Stimulated activated CD4-positive, alpha-beta T cell treated with anti-CD3 and anti-CD28 coated beads, Interleukin-15, amount 100 ng/mL, for 24 hours (primary cell): Measurements from ENCODE around the gene TM4SF4.
"Not testable (repeated sequence)": the region's sequence is repeated elsewhere in the genome, so short reads cannot be mapped to it uniquely, and the experiment has no call there.

Experiments used
- DNase-seq: peaks from one replicate; pipeline ENCODE4 v3.0.0-alpha.2; 2020

Gene TM4SF4, protein sequence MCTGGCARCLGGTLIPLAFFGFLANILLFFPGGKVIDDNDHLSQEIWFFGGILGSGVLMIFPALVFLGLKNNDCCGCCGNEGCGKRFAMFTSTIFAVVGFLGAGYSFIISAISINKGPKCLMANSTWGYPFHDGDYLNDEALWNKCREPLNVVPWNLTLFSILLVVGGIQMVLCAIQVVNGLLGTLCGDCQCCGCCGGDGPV

DNA sequence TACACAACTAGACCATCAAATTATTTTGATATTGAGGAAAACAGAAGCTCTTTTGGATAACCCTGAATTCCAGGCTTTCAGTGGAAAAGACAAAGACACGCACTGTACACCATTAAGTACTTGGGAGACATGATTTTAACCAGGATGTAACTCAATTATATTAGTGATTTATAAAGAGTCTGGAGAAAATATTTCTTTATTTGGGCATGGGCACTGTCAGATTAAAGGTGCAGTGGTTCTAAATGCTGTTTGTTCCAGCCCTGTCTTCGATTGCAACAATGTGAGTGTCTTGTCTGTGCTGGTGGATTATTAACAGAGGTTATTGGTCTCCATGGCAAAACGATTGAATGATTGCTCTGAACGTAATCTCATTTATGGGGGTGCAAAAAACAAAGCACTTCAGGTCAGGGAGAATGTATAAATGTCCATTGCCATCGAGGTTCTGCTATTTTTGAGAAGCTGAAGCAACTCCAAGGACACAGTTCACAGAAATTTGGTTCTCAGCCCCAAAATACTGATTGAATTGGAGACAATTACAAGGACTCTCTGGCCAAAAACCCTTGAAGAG lies at the start of gene TM4SF4:
TM4SF4 (plus strand) TSS at position 448 of the 568 bp plus-strand sequence. CDS start 181 bp downstream, outside the sequence.
- no peak for DNase-seq

DNA sequence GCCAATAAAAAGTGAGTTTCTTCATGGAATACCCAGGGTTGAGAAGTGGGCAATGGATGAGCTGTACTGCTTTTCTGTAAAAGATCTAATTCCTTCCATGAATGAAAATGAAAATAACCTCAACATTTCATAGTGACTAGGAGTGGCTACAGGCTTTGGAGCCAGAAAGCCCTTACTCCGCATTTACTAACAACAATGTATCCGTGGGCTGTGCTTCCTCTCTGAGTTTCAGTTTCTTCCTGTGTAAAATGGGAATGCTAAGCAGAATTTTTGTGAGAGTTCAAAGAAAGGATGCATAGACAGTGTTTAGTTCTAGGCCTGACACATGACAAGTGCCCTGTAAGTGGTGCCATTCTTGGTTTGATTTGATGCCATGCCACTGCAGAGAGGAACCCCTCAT lies 49.6 kb upstream of the TM4SF4 start:
- no peak for DNase-seq

DNA sequence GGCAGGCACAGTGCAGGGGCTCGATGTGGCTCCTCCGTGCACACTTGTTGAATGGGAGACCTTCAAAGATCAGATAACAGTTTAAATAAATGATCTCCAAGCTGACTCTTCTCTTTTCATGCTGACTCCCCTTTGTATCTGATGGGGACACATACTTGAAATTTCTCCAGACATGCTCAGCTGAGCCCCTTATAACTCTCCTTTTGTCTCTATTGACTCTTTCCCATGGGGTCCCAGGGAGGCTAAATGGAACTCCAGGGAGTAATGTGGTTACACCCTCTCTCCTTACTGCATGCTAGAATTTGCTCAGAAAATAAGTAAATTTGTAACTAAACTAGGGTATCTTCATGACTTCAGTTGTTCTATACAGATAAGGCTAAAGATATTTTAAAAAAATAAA lies 48.2 kb upstream of the TM4SF4 start:
- DNase-seq = no peak

DNA sequence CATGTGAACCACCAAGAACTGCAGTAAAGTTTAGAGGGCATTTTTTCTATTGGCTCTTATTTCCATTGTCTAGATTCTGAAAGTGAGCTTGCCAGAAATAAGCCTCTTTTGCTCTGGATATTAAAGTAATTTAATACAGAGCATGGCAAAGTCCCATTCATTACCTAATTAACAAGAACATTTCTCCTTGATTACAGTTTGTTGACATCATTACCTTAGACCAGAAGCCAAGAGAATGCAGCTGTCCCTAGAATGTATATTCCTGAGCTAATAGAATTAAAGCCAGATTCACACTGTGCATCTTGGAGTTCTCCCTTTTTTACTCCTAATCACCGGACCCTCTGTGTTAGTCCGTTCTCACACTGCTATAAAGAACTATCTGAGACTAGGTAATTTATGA lies 46.4 kb upstream of the TM4SF4 start:
- no peak for DNase-seq

DNA sequence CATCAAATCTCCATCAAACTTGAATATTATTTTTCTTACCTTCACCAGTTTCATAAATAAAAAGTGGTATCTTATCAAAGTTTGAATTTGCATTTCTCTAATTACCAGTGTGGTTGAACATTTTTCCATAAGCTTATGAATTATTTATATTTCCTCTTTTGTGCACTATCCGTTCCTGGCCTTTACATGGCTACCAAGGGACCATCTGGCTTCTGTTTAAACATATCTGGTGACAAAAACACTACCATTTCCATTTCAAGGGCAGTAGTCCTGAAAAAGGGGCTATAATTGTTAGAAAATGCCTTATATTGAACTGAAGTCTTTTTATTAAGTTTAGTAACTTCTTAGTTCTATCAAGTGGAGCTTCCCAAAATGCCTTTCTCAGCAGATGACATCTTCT lies 44.3 kb upstream of the TM4SF4 start:
- no peak for DNase-seq

DNA sequence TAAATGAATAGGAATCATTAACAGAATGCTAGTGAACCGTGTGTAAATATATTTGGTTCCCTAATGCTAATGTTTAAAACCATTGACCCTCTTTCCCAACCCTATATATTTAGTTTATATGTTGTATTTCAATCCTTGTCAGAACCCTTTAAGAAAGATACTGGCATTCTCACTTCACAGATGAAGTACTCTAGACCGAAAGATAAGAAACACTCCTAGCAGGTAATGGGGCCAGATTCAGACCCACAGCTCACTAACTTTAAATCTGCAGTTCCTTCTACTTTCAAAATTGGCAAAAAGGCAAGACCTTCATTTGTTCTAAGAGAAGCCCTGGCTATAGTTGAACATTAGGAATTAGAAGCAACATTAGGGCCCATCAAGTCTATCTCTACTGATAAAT lies 42.3 kb upstream of the TM4SF4 start:
- no peak for DNase-seq

DNA sequence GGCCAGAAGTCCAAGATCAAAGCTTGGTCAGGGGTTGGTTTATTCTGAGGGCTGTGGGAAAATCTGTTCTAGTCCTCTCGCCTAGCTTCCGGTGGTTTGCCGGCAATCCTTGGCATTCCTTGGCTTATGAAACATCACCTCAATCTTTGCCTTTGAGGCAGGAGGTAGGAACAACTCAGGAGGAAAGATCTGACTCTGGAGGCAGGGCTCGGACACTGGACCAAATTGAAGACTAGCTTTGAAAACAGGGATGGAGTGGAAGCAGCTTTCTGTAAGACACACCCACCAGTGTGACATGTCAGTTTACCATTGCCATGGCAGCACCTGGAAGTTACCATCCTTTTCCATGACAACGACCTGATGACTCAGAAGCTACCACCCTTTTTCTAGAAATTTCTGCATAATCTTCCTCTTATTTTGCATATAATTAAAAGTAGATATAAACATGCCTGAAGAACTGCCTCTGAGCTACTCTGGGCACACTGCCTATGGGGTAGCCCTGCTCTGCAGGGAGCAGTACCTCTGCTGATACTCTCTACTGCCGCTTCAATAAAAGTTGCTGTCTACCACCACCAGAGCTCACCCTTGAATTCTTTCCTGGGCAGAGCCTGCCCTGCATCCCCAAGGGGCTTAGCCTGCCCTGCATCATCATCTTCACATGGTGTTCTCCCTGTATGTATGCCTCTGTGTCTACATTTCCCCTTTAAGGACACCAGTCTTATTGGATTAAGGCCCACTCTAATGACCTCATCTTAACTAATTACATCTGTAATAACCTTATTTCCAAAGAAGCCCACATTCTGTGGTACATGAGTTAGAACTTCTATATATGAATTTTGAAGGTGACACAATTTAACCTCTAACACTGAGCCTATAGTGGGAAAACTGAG lies 38.3 kb upstream of the TM4SF4 start:
- no peak for DNase-seq

DNA sequence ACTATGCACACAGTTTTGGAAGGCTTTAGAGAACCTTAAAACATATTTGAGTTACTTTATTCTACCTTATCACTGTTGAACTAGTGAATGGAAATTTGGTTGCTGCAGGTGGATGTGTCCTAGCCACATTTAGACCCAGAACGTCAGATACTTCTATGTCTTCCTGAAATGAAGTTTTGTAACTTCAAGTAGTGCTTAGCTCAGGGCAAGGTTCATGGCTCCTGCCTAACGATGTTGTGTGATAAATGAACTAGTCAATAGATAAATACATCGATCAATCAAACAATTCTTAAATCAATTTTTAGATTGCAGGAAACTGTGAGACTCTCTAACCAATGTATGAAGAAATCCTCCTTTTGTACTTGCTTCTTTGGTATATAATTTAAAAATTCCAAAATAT lies 37.2 kb upstream of the TM4SF4 start:
- no peak for DNase-seq

DNA sequence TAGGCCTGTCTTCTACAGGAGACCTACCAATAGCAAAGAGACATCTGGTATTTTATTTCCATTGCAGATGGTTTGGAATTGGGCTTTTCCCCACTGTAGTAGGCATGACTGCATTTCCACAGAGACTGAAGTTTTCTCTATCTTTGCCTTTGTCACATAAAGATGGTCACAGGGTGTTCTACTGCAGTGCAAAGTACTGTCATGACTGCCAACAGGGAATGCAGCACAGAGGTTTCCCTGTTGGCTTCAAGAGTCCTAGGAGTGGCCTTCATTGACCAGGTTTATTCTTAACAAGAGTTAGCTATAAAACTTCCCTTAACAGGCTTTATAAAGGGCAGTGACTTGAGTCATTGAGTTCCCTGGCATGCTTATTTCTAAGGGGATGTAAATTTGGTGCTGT lies 36.8 kb upstream of the TM4SF4 start:
- DNase-seq = no peak

DNA sequence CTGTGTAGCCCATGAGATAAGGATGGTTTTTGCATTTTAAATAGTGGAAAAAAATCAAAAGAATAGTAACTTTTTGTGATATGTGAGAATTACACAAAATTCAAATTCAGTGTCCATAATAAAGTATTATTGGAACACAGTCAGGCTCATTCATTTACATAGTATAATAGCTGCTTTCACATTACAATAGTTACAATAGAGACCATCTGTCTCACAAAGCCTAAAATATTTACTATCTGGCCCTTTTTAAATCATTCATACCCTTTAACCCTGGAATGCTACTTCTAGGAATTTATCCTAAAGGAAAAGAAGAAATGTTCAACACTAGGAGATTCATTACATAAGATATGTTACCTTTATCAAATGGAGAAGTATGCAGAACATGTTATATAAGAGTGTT lies 35.5 kb upstream of the TM4SF4 start:
- no peak for DNase-seq

DNA sequence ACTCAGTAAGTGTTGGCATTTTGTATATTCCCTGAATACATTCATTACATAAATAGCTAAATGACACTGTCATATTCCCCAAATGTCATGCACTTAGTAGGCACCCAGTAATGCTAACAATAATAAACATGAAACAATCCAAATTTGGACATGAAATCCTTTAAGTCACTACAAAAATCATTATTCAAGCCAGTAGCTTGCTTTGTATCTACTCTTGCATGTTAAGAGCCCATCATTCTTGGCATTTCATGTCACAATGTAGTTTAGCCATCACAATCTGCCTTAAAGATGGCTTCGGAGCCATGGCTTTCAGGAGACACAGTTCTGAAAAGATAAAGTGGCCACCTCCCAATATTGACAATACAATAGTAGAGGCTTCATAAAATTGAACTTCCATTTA lies 32.9 kb upstream of the TM4SF4 start:
- DNase-seq = no peak

DNA sequence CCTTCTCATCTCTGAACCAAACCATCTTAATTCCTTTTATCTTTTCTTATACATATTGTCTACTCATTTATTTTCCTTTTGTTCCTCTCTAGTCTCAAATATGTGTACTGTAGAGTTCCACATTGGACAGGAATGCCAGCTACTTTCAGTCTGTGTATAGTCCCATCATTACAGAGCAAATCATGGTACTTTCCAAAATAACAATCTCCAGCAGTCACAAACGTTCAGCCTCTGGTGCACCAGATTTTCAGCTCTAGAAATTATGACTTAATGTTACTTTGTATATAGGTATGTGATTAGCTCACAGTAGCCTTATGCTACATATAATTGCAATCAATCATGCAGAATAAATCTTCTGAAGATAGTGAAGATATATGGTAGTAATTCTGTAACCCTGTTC lies 32.5 kb upstream of the TM4SF4 start:
- no peak for DNase-seq

DNA sequence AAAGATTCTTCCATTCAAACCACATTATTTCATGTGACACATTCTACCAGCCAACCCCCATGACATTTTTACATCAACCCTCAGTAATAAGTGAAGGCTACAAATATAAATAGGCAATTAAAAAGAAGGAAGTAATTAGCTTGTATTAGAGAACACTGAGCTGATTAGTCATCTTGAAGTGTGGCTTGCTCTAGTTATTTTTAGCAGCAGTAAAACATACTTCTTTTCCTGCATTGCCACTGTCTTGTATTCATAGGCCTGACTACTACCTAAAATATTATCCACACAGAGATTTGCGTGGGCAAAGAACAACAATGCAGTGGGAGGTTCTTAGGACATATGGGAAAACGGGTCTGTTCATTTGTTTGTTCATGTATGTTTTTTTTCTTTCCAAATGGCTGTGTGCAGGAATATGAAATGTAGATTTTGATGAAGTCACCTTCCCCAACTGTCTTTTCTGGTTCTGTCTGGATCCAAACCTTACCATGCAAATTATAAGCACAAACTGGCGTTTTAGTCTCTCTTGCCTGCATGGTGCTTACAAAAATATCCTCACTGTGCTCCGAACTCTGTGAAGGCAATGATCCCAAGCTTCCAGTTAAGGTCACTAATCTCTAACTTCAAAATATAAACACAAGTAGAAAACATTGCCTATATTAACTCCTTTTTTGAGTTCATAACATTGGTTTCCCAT lies 31.5 kb upstream of the TM4SF4 start:
- DNase-seq = no peak

DNA sequence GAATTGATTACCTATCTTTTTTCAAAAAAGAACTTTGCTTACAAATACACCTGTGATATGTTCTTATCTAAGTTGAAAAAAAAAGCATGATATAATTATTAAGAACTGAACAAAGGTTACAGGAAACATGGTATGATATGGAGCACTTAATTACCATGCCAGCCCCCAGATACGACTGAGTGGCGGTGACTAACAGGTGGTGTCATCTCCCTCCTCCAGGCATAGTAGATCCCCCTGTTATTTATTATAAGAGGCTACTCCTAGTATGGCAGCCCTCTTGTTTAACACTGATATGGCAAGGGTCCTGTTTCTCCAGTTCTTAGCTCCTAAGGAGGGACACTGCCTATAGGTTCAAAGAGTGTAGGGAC lies 31.0 kb upstream of the TM4SF4 start:
- no peak for DNase-seq

DNA sequence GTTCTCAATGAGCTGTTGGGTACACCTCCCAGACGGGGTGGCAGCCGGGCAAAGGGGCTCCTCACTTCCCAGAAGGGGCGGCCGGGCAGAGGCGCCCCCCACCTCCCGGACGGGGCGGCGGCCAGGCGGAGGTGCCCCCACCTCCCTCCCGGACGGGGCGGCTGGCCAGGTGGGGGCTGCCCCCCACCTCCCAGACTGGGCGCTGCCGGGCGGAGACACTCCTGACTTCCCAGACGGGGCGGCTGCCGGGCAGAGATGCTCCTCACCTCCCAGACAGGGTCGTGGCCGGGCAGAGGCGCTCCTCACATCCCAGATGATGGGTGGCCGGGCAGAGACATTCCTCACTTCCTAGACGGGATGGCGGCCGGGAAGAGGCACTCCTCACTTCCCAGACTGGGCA lies 29.6 kb upstream of the TM4SF4 start:
- not testable (repeated sequence) for DNase-seq

DNA sequence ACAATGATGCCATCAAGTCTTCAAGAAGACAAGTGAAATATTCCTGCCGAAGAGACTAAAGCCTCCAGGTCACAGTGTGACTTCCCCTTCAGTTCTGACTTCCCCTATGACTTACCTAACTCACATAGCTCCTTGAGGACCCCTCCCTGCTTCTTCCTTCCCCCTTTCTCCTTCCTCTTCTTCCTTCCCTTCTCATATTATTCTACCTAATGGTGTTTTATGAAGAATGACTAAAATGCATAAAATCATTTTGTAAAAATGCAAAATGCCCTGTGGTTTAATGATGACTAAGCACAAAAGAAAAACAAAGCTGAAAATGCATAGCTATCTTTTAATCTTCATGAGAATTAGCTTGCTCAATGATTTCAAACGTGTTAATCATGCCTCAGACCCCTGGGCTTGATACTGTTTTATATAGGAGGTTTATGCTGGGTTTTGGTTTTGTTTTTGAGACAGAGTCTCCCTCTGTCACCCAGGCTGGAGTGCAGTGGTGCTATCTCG lies 26.1 kb upstream of the TM4SF4 start:
- DNase-seq = no peak

DNA sequence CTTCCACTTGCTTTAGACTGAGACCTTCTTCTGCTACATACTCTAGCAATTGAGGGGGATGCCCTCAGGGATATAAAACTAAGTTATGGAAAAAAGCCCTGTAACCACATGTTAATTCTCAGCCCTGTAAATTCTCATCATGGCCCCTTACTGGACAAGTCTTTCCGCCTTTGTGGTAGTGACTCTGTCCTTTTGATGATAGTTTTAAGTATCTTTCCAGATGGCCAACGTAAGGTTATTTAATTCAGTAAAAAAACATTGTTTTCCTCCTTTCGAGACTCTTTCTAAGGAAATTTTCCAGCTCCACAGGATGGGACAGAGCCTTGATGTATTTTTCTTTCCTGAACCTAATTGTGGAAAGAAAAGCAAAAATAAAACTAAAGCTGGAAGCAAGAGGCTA lies 25.3 kb upstream of the TM4SF4 start:
- no peak for DNase-seq

DNA sequence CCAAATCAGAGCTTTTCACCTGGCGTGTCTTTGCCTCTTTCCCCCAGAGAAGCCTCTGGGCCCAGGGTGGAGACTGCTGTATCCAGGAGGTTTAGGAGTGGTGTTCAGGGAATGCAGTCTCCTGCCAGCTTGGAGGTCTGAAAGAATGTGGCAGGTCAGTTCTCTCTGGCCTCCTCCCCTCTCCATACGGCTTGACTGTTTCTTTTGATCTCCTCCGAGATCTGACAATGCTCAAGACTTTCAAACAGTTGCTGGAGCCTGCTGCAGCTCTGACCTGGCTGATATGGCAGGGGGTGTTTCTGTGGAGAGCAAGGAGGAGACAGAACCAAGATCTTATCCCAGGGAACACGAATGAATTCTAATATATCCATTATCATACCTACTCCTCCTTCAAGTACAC lies 24.7 kb upstream of the TM4SF4 start:
- no peak for DNase-seq

DNA sequence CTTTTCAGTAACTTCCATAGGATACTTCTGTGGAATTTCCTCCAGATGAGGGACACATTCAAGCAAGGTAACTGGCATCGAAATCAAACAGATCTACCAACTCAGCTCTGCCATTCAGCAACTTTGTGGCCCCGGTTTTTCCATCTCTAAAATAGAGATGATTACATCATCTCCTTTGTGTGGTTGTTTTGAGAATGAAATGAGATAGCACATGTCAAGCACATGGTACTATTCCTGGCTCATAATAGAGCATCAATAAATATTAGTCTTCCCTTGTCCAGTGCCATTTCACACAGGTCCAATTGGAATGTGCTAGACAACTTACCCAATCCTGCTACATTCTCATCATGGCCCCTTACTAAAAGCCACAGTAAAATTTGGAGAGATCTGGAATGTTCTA lies 24.2 kb upstream of the TM4SF4 start:
- no peak for DNase-seq

DNA sequence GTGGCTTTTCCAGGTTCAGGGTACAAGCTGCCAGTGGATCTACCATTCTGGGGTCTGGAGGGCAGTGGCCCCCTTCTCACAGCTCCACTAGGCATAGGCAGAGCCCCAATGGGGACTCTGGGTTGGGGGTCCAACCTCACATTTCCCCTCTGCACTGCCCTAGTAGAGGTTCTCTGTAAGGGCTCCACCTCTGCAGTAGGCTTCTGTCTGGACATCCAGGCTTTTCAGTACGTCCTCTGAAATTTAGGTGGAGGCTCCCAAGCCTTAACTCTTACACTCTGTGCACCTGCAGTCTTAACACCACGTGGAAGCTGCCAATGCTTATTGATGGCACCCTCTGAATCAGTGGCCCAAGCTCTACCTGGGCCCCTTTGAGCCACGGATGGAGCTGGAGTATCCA lies 22.5 kb upstream of the TM4SF4 start:
- DNase-seq = no peak

DNA sequence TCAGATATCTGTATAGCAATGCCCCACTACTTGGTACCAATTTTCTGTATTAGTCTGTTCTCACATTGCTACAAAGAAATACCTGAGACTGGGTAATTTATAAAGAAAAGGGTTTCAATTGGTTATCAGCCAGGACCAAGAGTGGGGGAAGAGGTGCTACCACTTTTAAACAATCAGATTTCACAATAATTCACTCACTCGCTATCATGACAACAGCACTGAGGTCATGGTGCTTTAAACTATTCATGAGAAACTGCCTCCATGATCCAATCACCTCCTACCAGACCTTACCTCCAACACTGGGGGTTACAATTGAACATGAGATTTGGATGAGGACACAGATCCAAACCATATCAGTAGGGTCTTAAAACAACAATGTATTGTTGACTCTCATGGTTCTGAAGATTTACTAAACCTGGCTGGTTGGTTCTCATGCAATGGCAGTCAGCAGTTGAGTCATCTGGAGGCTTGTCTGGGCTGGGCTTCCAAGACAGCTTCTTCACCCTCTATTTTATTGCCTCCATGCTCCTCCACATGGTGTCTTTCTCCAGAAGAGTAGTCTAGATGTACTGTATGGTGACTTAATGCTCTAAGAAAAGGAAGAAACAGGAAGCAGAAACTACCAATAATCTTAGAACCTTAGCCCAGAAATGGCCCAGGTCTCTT lies 21.2 kb upstream of the TM4SF4 start:
- DNase-seq = no peak

DNA sequence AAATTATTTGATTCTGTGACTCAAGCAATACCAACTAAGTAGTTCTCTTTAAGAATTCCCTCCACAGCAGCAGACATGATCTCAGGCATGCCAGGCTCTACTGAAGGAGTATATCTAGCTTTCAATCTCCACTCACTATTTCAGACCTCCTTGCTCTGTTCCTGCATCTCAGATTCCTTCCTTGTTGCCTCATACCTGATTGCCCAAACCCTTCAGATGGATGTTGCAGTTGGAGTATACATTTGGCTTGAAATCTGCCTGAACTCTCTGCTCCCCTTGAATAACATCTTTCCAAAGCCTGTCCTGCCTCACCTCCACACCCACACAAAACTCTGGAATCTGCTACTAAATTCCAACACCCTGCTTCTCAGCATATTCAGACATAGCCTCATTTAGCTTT lies 19.8 kb upstream of the TM4SF4 start:
- no peak for DNase-seq

DNA sequence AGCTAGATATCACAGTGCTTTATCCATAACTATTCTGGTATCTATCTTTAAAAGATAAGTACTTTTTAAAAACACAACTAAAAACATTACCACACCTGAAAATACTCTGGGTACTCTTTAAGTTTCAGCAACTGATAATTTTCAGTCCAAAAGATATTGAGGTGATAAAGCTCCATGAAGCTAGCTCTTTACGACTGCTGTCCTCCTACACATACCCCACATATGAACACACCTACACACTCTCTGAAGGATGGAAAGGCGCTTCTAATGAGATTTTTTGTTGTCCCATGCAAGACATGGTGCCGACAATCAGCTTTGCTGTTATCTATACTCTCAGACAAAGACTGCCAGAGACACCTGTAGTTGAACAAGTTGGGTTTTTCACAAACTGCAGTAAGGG lies 19.1 kb upstream of the TM4SF4 start:
- no peak for DNase-seq
